Retinal pigment epithelial cell (primary cell): ENCODE data around the gene IFNB1.

Experiments
- DNase-seq: peaks from one replicate; pipeline ENCODE4 v3.0.0-alpha.2; 2010; ENCODE audit warnings: low read depth
- H3K4me3 ChIP-seq: 2 replicates; pipeline ENCODE4 v1.5.1; 2011; ENCODE audit warnings: mild to moderate bottlenecking, low read length, control low read depth, moderate library complexity
- TF ChIP-seq, protein P1 (sequence below): conservative IDR thresholded peaks from 2 replicates; pipeline ENCODE4 v1.5.1; 2011; ENCODE audit warnings: low read depth, low read length, control low read depth, inconsistent platforms

The IFNB1 gene

DNA sequence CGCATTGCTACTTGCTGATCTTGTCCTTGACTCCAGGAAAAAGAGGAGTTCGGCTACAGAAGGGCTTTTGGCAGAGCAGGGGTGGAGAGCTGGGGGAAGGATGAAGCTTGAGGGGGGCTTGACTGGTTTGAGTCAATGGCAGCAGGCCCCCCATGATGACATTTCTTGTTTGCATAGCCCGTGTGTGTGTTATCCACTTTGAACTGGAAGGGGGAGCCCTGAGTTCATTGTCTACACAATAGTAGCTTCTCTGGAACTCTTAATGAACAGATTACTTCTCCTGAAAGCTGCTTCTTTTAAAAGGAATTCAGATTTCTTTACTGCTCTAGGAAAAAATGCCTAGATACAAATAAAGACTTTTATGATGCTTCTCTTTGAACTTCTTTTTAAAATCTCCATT is 2.3 kb downstream of the IFNB1 start:
- TF ChIP-seq, protein P1, sequence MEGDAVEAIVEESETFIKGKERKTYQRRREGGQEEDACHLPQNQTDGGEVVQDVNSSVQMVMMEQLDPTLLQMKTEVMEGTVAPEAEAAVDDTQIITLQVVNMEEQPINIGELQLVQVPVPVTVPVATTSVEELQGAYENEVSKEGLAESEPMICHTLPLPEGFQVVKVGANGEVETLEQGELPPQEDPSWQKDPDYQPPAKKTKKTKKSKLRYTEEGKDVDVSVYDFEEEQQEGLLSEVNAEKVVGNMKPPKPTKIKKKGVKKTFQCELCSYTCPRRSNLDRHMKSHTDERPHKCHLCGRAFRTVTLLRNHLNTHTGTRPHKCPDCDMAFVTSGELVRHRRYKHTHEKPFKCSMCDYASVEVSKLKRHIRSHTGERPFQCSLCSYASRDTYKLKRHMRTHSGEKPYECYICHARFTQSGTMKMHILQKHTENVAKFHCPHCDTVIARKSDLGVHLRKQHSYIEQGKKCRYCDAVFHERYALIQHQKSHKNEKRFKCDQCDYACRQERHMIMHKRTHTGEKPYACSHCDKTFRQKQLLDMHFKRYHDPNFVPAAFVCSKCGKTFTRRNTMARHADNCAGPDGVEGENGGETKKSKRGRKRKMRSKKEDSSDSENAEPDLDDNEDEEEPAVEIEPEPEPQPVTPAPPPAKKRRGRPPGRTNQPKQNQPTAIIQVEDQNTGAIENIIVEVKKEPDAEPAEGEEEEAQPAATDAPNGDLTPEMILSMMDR: no peak
- DNase-seq: no peak
- no peak overlapping the region for H3K4me3 ChIP-seq

DNA sequence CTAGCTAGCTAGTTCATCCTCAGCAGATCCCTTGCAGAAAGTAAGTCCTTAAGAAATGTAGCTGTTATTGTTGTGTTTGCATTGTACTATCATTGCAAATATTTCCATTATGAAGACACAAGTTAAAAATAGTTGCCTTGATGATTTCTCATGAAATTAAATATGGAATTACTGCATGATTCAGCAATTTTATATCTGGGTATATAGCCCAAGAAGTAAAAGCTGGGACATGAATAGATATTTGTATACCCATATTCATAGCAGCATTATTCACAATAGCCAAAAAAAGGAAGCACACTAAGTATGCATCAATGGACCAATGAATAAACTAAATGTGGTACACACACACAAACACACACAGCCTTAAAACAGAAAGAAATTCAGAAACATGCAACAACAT is 6.8 kb downstream of the IFNB1 start:
- no peak for DNase-seq
- no peak overlapping the region for H3K4me3 ChIP-seq
- TF ChIP-seq, protein P1: no peak

DNA sequence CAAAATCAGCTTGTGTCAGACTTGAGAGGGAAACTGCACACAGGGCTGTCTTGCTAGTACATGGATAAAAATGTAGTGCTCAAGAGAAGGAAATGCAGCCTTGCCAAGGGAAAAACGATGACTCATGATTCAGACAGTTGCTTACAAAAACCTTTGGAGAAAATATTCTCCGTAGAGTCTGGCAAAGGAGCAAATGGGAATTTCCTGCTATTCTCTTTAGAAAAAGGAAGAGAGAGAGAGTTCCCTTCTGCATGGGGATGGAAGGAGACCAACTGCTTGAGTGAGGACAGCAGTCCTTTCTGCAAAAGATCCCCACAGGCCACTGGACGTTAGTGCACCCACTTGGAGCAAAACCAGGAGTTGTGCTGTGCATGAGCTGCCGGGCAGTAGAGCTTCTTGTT is 7.6 kb downstream of the IFNB1 start:
- H3K4me3 ChIP-seq: no peak overlapping the region
- TF ChIP-seq, protein P1: no peak
- DNase-seq: peak; percentile 88

DNA sequence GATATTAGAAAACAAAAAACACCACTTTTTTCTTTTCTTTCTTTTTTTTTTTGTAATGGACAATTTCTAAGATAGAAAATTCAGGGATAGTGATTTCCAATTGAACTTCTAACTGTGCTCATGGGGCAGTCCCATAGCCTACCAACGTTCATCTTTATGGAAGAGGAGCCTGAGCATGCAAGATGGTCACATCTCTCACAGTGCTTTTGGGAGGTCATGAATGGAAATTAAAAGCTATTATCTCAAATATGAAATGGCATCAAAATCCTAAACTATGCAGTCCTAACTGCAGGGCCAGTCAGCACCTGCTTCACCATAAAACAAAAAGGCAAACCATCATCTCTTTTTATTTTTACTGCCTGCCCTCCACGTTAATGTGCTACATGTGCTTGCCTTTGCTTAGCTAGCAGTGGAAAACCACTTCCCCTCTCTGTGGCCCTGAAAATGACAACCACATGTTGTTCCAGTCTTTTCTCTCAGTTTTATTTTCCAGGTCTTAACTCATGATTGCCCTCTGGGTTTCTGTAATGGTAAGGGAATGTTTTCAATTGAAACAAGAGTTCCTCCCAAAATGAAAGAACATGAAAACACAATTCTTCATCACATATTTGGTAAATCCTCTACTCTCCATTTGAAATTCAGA is 16.7 kb downstream of the IFNB1 start:
- TF ChIP-seq, protein P1: no peak
- H3K4me3 ChIP-seq: no peak overlapping the region
- DNase-seq: no peak

DNA sequence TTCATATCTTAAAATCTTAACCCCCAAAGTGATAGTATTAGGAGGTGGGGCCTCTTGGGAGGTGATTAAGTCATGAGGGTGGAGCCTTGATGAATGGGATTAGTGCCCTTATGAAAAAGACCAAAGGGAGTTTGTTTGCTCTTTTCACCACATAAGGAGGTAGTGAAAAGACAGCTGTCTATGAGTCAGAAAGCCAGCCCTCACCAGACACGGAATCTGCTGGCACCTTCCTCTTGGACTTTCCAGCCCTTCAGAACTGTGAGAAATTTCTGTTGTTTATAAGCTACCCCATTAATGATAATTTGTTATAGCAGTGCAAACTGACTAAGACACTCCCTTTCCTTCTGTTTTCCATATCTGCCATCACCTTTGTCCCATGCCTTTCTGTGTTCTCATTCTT is 20.8 kb downstream of the IFNB1 start:
- DNase-seq: peak; percentile 5
- no peak overlapping the region for H3K4me3 ChIP-seq
- TF ChIP-seq, protein P1: no peak

DNA sequence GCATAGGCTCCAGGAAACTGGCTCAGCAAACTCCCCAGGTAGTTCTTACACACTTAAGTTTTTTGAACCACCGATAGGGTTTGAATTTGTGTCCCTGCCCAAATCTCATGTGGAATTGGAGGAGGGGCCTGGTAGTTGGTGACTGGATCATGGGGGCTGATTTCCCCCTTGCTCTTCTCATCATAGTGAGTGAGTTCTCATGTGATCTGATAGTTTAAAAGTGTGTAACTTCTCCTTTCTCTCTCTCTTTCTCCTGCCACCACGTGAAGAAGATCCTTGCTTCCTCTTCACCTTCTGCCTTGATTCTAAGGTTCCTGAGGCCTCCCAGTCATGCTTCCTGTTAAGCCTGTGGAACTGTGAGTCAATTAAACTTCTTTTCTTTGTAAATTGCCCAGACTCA is 23.9 kb downstream of the IFNB1 start:
- no peak for DNase-seq
- no peak overlapping the region for H3K4me3 ChIP-seq
- TF ChIP-seq, protein P1: no peak

DNA sequence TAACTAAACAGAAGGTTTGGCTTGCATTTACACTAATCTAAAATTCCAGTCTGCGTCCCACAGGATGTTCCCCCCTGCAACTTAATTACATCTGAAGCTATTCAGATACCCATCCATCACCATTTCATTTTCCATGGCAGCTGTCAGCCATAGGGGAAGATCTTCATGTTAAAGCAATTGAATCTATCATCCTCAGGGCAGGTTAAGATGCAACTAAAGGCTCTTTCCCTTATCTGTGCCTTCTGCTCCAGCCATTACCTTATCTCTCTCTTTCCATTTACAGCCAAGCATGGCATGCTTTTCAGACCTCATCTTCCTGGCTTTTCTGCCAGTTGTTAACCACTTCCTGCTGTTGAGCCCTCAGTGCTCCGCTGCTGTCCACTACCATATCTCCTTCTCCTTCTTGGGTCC is 30.5 kb downstream of the IFNB1 start:
- DNase-seq: no peak
- H3K4me3 ChIP-seq: no peak overlapping the region
- TF ChIP-seq, protein P1: no peak
